Activated CD4-positive, alpha-beta T cell treated with anti-CD3 and anti-CD28 coated beads, Interleukin-2, amount 50 U/mL, for 16 hours (primary cell): ENCODE data around the gene PSMB3.

Experiments used
- DNase-seq: peaks from one replicate; pipeline ENCODE4 v3.0.0-alpha.2; 2020

The PSMB3 gene

GRCh38 chr17:38798614-38799500, 46.3 kb downstream of the PSMB3 start:
- DNase-seq, result peak; percentile 57

- DNase-seq, result peak; percentile 95
Measured at GRCh38 chr17:38799501-38800236, 47.1 kb downstream of the PSMB3 start, which contains the start of gene PIP4K2B. PIP4K2B (minus strand) TSS chr17:38799556; CDS start chr17:38799424, 132 bp downstream.

GRCh38 chr17:38800237-38800760, 47.8 kb downstream of the PSMB3 start:
- no peak for DNase-seq

GRCh38 chr17:38809828-38810227, 57.3 kb downstream of the PSMB3 start:
- no peak for DNase-seq
